Epithelial cell of proximal tubule (primary cell): Measurements from ENCODE around the gene TMEM82. TPM values are rescaled to one million over a fixed set of nuclear protein-coding genes. Genes with fewer than 3 reads are reported as not detected.

Experiments used
- DNase-seq: peaks from one replicate; pipeline ENCODE4 v3.0.0-alpha.2; 2011; ENCODE audit warnings: low read depth
- H3K4me3 ChIP-seq: 2 replicates; pipeline ENCODE4 v1.5.1; 2011; ENCODE audit warnings: low read depth, mild to moderate bottlenecking, low read length
- total RNA-seq: library from RNA; depleted of rRNA; stranded (reverse); fragments of >200 nt; gene quantifications from 2 replicates; pipeline ENCODE4 v1.2.3, GENCODE V29; 2015
- TF ChIP-seq, protein P1 (sequence below): conservative IDR thresholded peaks from 2 replicates; pipeline ENCODE4 v1.5.1; 2012; ENCODE audit warnings: low read depth, mild to moderate bottlenecking, low read length

The TMEM82 gene
- total RNA-seq, 1 donor from 2014 or later = not detected

DNA sequence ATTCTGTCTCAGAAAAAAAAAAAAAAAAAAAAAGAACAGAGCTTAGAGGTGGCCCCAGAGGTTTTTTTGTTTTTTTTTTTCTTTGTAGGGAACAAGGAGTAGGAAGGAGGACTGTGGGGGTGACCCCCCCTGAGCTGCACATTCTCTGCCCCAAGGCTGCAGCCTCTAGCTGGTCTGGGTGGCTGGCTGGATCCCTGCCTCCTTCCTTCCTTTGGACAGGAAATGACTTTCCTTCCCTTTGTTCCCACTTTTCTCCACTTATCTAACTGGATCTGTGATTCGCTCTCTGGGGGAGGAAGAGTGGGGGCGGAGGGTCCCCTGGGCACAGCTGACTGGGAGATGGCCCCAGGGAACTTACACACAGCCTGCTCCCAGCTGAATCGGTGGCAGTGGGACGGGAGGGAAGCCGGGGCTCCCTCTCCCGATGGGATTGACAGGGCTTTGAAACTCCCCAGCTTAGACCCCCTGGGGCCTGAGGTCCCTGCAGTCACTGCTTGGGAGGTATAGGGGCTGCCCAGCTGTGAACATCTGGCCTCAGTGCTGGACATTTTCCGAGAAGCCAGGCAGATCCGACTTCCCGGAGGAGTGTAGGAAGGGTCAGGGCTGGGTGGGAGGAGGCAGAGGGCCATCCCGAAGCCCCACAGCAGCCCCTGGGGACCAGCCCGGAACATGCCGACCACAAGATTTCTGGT, 18.4 kb downstream of the TMEM82 start:
- DNase-seq = no peak
- H3K4me3 ChIP-seq = peak overlapping the region; percentile 34
- TF ChIP-seq, protein P1, sequence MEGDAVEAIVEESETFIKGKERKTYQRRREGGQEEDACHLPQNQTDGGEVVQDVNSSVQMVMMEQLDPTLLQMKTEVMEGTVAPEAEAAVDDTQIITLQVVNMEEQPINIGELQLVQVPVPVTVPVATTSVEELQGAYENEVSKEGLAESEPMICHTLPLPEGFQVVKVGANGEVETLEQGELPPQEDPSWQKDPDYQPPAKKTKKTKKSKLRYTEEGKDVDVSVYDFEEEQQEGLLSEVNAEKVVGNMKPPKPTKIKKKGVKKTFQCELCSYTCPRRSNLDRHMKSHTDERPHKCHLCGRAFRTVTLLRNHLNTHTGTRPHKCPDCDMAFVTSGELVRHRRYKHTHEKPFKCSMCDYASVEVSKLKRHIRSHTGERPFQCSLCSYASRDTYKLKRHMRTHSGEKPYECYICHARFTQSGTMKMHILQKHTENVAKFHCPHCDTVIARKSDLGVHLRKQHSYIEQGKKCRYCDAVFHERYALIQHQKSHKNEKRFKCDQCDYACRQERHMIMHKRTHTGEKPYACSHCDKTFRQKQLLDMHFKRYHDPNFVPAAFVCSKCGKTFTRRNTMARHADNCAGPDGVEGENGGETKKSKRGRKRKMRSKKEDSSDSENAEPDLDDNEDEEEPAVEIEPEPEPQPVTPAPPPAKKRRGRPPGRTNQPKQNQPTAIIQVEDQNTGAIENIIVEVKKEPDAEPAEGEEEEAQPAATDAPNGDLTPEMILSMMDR = no peak

DNA sequence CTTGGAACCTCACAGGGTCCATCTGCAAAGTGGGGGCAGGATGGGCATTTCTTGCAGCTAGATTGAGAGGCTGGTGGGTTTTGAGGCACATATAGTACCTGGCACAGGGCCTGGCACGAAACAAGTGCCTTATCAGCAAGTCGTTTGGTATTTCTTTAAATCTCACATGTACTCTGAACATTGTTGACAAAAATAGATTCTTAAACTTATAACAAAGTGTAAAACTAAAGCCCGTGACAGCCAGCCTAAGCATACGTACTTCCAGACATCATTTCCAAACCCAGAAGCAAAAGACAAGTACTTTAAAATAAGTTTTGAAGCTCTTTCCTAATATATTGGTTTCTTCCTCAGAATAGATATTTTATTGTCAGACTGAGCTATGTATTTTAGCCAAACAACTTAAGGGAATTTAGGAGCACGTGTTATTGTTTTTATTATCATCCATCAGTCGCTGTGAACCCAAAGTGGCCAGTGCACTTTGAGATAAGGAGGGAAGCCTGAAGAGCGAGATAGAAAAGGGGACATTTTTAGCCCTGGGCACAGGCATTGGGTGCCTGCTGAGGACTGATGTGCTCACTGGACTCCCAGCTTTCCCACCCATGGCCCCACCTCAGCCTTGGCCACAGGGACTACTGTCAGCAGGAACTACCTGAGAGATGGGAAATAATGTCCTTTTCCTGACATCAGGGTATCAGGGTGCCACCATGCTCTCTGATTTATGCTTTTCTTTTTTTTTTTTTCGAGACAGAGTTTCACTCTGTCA, 19.2 kb downstream of the TMEM82 start:
- H3K4me3 ChIP-seq = no peak overlapping the region

DNA sequence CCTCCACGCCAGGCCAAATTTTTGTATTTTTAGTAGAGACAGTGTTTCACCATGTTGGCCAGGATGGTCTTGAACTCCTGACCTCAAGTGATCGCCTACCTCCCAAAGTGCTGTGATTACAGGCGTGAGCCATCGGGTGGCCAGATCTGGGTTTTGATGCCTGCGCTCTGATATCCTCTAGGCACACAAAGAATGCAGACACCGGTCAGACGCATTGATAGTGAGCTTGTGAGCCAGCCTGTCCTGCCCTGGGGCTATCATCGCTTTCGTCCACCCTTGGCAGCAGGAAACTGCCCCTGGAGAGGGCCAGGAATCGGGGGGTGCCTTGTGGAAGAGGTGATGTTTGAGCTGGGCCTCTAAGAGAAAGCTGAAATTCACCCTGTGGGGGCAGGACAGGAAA, 20.2 kb downstream of the TMEM82 start:
- TF ChIP-seq, protein P1 = no peak
- no peak overlapping the region for H3K4me3 ChIP-seq
- DNase-seq = no peak

More for the DNA sequence above, 19.2 kb downstream of the TMEM82 start:
- TF ChIP-seq, protein P1 = no peak
- DNase-seq = no peak

DNA sequence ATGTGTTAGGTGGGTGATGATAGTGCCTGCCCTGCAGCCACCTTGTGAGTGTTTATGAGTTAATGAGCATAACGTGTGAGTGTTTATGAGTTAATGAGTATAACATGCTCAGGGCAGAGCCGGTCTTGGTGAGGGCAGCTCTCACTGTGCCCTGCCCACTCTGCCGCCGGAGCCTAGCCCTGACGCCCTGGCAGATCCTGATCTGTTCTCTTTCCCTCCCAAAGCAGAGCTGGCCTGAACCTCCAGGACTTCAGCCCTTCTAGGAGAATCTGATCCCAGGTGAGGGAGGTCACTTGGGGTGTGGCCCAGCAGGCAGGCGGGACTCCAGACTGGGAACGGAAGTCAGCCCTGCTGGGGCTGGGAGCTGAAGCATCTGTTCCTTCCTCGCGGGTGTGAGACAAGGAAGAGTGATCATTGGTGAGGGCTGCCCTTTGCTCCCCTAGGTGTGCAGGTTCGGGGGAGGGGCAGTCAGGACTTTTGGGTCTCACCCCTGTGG, 22.0 kb downstream of the TMEM82 start:
- no peak for DNase-seq
- TF ChIP-seq, protein P1 = no peak
- H3K4me3 ChIP-seq = peak overlapping the region; percentile 21

DNA sequence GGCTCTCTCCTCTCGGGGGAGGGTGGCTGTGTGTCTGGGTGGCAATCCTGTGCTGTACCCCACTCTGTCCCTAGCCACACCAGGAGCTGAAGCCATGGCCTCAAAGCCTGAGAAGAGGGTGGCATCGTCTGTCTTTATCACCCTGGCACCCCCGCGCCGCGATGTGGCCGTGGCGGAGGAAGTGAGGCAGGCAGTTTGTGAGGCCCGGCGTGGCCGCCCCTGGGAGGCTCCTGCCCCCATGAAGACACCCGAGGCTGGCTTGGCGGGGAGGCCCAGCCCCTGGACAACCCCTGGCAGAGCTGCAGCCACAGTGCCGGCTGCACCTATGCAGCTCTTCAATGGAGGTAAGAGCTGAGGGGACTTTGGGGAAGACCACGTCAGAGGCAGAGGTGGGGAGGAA, 22.6 kb downstream of the TMEM82 start:
- TF ChIP-seq, protein P1 = no peak
- no peak overlapping the region for H3K4me3 ChIP-seq
- DNase-seq = no peak

DNA sequence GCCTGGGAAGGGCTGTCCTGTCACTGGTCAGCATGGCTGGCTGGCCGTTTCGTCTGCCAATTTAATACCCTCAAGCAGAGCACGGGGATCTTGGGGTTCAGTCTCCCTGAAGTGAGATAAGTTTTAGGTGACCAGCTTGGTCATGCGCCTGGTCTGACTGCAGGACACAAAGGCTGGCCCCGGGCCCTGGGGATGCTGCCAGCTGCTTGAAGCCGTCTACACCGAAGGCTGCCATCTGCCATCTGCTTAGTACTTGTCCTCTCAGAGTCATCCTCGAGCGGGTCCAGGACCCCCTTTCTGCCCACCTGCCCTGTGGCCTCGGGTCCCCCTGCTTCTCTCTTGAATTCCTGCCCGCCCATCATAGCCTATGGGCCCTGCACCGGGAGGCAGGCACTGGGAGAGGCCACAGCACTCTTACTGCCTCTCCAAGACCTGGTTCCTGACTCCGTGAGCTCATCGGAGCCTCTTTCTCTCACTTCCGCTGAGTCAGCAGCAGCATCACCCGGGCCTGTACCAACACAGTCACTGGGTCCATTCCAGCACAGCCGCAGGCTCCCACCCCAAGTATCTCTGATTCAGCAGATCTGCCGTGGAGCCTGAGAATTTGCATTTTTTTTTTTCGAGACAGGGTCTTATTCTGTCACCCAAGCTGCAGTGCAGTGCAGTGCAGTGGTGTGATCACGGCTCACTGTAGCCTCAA, 23.3 kb downstream of the TMEM82 start:
- no peak overlapping the region for H3K4me3 ChIP-seq
- no peak for DNase-seq
- TF ChIP-seq, protein P1 = no peak
